CD8-positive, alpha-beta memory T cell (primary cell): ENCODE results near the gene MSLN. TPM values are rescaled to one million over a fixed set of nuclear protein-coding genes. Genes with fewer than 3 reads are reported as not detected.
A peak's percentile ranks its signal among the peaks of the same experiment; 100 is the strongest.

Experiments
- CTCF ChIA-PET: fragments of 350-600 bp; sonication (Branson Sonifier 250); formaldehyde crosslinking; loops from one replicate; lab custom pipeline; 2021; ENCODE audit warnings: antibody characterized with exemption; lab: Charles Lee
- POLR2A ChIA-PET: fragments of 350-600 bp; sonication (Branson Sonifier 250); formaldehyde crosslinking; loops from one replicate; lab custom pipeline; 2021; ENCODE audit warnings: antibody characterized with exemption; lab: Charles Lee
- DNase-seq, 5 donors: peaks; one replicate each; pipeline versions ENCODE4 v3.0.0 to v3.0.0-alpha.2; 2020 to 2022; ENCODE audit warnings: mixed read lengths in 1 of 5
- H3K27ac ChIP-seq: one replicate; pipeline ENCODE4 v1.7.0; 2013; ENCODE audit warnings: low read depth, mild to moderate bottlenecking, low read length, moderate library complexity
- H3K27me3 ChIP-seq: 2 replicates; pipeline ENCODE4 v1.7.0; 2013; ENCODE audit warnings: low read length, mild to moderate bottlenecking; ENCODE audit not compliant: insufficient read depth, poor library complexity, severe bottlenecking
- H3K36me3 ChIP-seq: 2 replicates; pipeline ENCODE4 v1.7.0; 2013; ENCODE audit warnings: mild to moderate bottlenecking, low read length, moderate library complexity; ENCODE audit not compliant: insufficient read depth
- H3K4me1 ChIP-seq: 2 replicates; pipeline ENCODE4 v1.7.0; 2013; ENCODE audit warnings: mild to moderate bottlenecking, low read length, moderate library complexity; ENCODE audit not compliant: insufficient read depth
- H3K4me3 ChIP-seq: 2 replicates; pipeline ENCODE4 v1.7.0; 2013; ENCODE audit warnings: mild to moderate bottlenecking, low read length
- H3K9me3 ChIP-seq: 2 replicates; pipeline ENCODE4 v1.7.0; 2013; ENCODE audit warnings: mild to moderate bottlenecking, low read length
- H3K27ac Mint-ChIP-seq, 8 donors: one replicate each; pipeline ENCODE4 v1.8.0; 2020 to 2021; ENCODE audit warnings: mixed read lengths in 8 of 8, mild to moderate bottlenecking in 6 of 8, inconsistent platforms in 3 of 8, moderate library complexity in 3 of 8
- H3K27me3 Mint-ChIP-seq, 2 donors: one replicate each; pipeline ENCODE4 v1.8.0; 2020 to 2021; ENCODE audit warnings: mixed read lengths in 2 of 2, mild to moderate bottlenecking in 1 of 2, moderate library complexity in 1 of 2
- H3K36me3 Mint-ChIP-seq, 3 donors: one replicate each; pipeline ENCODE4 v1.8.0; 2020 to 2021; ENCODE audit warnings: mixed read lengths in 3 of 3, inconsistent platforms in 1 of 3, mild to moderate bottlenecking in 1 of 3
- H3K4me1 Mint-ChIP-seq, 3 donors: one replicate each; pipeline ENCODE4 v1.8.0; 2020 to 2021; ENCODE audit warnings: mixed read lengths in 3 of 3, inconsistent platforms in 1 of 3, mild to moderate bottlenecking in 1 of 3
- H3K4me3 Mint-ChIP-seq, 7 donors: one replicate each; pipeline ENCODE4 v1.8.0; 2020 to 2021; ENCODE audit warnings: mixed read lengths in 7 of 7, mild to moderate bottlenecking in 6 of 7, moderate library complexity in 4 of 7, inconsistent platforms in 2 of 7
- H3K9me3 Mint-ChIP-seq, 5 donors: one replicate each; pipeline ENCODE4 v1.8.0; 2020 to 2022; ENCODE audit warnings: mixed read lengths in 5 of 5, mild to moderate bottlenecking in 3 of 5, moderate library complexity in 2 of 5, inconsistent platforms in 1 of 5
- polyA plus RNA-seq: library from polyadenylated mRNA; unstranded; fragments of 300-500 nt; fragmentation: Illumina TruSeq; gene quantifications from one replicate; pipeline ENCODE4 v1.2.3, GENCODE V29; 2021
- total RNA-seq, 2 experiments: library from RNA; stranded (reverse); gene quantifications; one replicate each; pipeline ENCODE4 v1.2.3, GENCODE V29; 2021

Gene MSLN
- total and polyA plus RNA-seq, 3 experiments from 2014 or later = not detected

DNA sequence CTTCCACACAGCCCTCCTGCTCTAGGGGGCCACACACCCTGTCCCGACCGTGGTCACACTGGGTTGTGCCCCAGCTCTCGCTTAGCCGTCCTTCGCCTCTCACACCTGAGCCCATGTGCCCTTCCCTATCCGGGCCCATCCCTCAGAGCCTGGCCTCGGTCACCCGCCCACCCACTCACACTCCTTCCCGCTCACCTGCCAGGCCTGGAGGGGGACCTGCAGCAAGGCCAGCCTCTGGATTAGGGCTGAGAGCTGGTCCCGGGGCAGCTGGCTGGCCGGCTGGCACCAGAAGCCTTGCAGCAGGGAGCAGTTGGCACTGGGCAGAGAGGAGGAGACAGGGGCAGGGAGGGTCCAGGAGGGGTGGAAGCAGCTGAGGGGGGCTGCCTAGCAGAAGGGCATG, 17.9 kb downstream of the MSLN start:
- H3K9me3 ChIP-seq = no peaks in the 10 kb centered on the region
- ChIA-PET CTCF (no interaction called here), POLR2A (no interaction called here)
- H3K27ac ChIP-seq = no peak overlapping the region
- H3K4me3 ChIP-seq = no peak overlapping the region
- peaks cover 0 to 3% (median 0%) of the 10 kb centered on the region in 3 donors for H3K4me1 Mint-ChIP-seq
- H3K9me3 Mint-ChIP-seq = no peaks in the 10 kb centered on the region
- no peak overlapping the region for H3K27ac Mint-ChIP-seq
- no peaks in the 10 kb centered on the region for H3K36me3 Mint-ChIP-seq
- no peak for DNase-seq
- H3K4me3 Mint-ChIP-seq = no peak overlapping the region
- H3K27me3 Mint-ChIP-seq = peaks cover 6 to 15% of the 10 kb centered on the region in 2 donors
- H3K4me1 ChIP-seq = no peaks in the 10 kb centered on the region
- no peaks in the 10 kb centered on the region for H3K36me3 ChIP-seq
- no peaks in the 10 kb centered on the region for H3K27me3 ChIP-seq

DNA sequence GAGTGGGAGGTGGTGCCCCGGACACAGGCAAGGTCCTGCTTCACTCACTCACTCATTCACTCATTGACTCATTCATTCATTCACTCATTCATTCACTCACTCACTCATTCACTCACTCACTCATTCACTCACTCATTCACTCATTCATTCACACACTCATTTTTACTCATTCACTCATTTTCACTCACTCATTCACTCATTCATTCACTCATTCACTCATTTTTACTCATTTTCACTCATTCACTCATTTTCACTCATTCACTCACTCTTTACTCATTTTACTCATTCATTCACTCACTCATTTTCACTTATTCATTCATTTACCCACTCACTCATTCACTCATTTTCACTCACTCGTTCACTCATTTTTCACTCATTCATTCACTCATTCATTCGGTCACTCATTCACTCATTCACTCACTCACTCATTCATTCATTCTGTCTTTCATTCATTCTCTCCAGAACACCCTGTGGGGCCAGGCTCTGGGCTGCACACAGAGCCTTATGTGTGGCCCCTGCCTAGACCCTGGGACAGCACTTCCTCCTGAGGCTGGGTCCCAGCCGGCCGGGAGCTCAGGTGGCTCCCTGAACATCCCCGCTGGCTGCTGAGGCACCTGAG, 18.5 kb downstream of the MSLN start:
- no peaks in the 10 kb centered on the region for H3K4me1 ChIP-seq
- H3K4me3 ChIP-seq = no peak overlapping the region
- no peaks in the 10 kb centered on the region for H3K36me3 ChIP-seq
- Mint-ChIP-seq H3K27me3 (peaks cover 6 to 15% of the 10 kb centered on the region in 2 donors), H3K36me3 (no peaks in the 10 kb centered on the region), H3K4me3 (no peak overlapping the region), H3K4me1 (peaks cover 0 to 3% (median 0%) of the 10 kb centered on the region in 3 donors), H3K9me3 (no peaks in the 10 kb centered on the region), H3K27ac (no peak overlapping the region)
- H3K27ac ChIP-seq = no peak overlapping the region
- H3K27me3 ChIP-seq = no peaks in the 10 kb centered on the region
- no peaks in the 10 kb centered on the region for H3K9me3 ChIP-seq
- ChIA-PET CTCF (no interaction called here), POLR2A (no interaction called here)
- DNase-seq = no peak

DNA sequence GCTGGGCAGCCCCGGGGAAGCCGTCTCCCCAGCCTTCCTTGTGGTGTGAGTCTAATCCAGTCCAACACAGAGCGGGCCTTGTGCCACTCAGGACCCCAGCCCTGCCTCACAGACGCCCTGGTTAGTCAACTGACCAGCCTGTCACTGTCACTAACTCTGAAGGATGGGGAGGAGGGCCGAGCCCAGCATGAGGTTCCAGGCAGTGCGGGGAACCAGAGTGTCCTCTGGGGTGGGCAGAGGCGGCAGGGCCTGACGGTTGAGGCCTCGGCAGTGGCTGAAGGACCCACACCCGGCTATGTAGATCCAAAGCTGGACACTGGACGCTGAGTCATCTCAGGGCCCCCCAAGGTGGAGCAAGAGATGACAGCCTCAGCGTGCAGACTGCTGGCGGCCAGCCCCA, 19.0 kb downstream of the MSLN start:
- H3K4me3 ChIP-seq = no peak overlapping the region
- no peaks in the 10 kb centered on the region for H3K27me3 ChIP-seq
- no peaks in the 10 kb centered on the region for H3K4me1 ChIP-seq
- H3K27ac ChIP-seq = no peak overlapping the region
- no peaks in the 10 kb centered on the region for H3K9me3 Mint-ChIP-seq
- H3K27me3 Mint-ChIP-seq = peaks cover 6 to 15% of the 10 kb centered on the region in 2 donors
- no peaks in the 10 kb centered on the region for H3K36me3 ChIP-seq
- CTCF ChIA-PET = no interaction called here
- H3K4me3 Mint-ChIP-seq = no peak overlapping the region
- no peak for DNase-seq
- H3K4me1 Mint-ChIP-seq = peaks cover 0 to 3% (median 0%) of the 10 kb centered on the region in 3 donors
- H3K9me3 ChIP-seq = no peaks in the 10 kb centered on the region
- no peaks in the 10 kb centered on the region for H3K36me3 Mint-ChIP-seq
- POLR2A ChIA-PET = no interaction called here
- no peak overlapping the region for H3K27ac Mint-ChIP-seq

DNA sequence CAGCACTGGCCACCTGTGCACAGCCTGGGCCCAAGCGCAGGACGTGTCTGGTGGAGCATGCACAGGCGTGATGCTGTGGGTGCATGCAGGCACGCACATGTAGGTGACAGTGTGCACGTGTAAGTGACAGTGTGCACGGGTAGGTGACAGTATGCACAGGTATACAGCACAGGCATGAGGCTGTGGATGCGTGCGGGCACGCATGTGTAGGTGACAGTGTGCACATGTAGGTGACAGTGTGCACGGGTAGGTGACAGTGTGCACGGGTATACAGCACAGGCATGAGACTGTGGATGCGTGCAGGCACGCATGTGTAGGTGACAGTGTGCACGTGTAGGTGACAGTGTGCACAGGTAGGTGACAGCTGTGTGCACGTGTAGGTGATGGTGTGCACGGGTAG, 19.8 kb downstream of the MSLN start:
- ChIA-PET CTCF (interaction anchor here (0.9 to 1.1 kb wide), 3 partner anchors 33 to 68 kb away, joined by 3 read pairs; partner anchors contain the start of gene CIAO3), POLR2A (no interaction called here)
- no peaks in the 10 kb centered on the region for H3K36me3 ChIP-seq
- H3K9me3 ChIP-seq = no peaks in the 10 kb centered on the region
- no peak overlapping the region for H3K27ac ChIP-seq
- no peaks in the 10 kb centered on the region for H3K27me3 ChIP-seq
- Mint-ChIP-seq H3K36me3 (peaks cover 0 to 5% (median 0%) of the 10 kb centered on the region in 3 donors), H3K4me1 (peaks cover 0 to 10% (median 3%) of the 10 kb centered on the region in 3 donors), H3K4me3 (peak overlapping the region in 1 of 7 donors; percentile 70), H3K9me3 (no peaks in the 10 kb centered on the region), H3K27me3 (peaks cover 6 to 15% of the 10 kb centered on the region in 2 donors), H3K27ac (no peak overlapping the region)
- no peaks in the 10 kb centered on the region for H3K4me1 ChIP-seq
- no peak for DNase-seq
- no peak overlapping the region for H3K4me3 ChIP-seq

DNA sequence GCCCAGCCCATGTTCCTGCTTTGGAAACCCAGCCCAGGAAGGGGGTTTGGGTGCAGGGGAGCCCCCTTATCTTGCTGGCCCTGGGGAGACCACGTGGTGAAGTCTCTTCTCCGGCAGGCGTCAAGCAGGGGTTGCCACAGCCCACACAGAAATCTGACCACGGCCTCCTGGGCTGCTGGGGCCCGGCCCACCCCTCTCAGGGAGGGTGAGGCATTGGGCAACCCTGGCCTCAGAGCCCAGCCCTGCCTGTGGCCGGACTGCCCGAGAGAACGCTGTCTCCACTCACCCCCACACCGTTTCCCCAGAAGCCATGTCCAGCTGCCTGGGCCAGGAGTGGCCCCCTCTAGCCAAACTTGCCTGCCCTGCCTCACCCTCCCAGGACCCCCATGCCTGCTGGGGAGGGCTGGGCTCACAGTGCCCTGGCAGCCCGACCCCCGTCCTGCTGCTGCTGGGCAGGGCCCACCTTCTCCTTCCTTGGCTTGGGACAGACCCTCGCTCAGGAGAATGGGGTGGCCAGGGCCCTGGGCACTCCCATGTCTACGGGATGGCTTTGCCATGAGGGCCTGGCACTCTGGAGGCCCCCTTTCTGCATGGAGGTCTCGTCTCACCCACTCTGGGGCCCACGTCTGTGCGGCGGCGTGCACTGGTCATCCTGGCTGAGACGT, 20.9 kb downstream of the MSLN start:
- Mint-ChIP-seq H3K4me1 (peaks cover 0 to 17% (median 5%) of the 10 kb centered on the region in 3 donors), H3K9me3 (no peaks in the 10 kb centered on the region), H3K27me3 (peaks cover 6 to 15% of the 10 kb centered on the region in 2 donors), H3K4me3 (no peak overlapping the region), H3K27ac (no peak overlapping the region), H3K36me3 (peaks cover 0 to 9% (median 0%) of the 10 kb centered on the region in 3 donors)
- H3K36me3 ChIP-seq = no peaks in the 10 kb centered on the region
- H3K27me3 ChIP-seq = no peaks in the 10 kb centered on the region
- DNase-seq = no peak
- no peak overlapping the region for H3K4me3 ChIP-seq
- H3K27ac ChIP-seq = no peak overlapping the region
- no peaks in the 10 kb centered on the region for H3K9me3 ChIP-seq
- H3K4me1 ChIP-seq = no peaks in the 10 kb centered on the region
- ChIA-PET POLR2A (no interaction called here), CTCF (interaction anchor here (0.9 to 7.4 kb wide), 4 partner anchors 34 to 69 kb away, joined by 3 to 108 read pairs (median 3); partner anchors contain the start of genes CIAO3 and METRN)

DNA sequence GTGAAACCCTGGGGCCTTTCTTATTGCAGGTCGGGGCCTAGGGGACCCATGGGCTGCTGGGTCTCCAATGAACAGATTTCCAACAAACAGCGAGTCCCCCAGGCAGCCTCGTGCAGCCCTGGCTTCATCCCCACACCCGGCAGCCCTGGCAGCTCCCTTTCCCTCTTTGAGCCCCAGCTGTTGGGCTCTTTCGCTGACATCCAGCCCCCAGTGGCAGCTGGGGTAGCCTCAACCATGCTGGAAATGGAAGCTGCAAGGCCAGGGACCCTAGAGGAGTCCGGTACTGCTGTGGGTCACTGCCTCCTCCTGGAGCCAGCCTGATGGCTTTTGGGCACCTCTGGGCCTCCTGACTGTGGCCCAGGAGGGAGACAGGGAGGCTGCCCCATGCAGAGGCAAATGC, 21.7 kb downstream of the MSLN start:
- H3K27ac ChIP-seq = no peak overlapping the region
- H3K36me3 ChIP-seq = no peaks in the 10 kb centered on the region
- Mint-ChIP-seq H3K27me3 (peaks cover 2 to 11% of the 10 kb centered on the region in 2 donors), H3K4me3 (no peak overlapping the region), H3K36me3 (peaks cover 0 to 10% (median 0%) of the 10 kb centered on the region in 3 donors), H3K4me1 (peaks cover 0 to 22% (median 5%) of the 10 kb centered on the region in 3 donors), H3K9me3 (no peaks in the 10 kb centered on the region), H3K27ac (no peak overlapping the region)
- CTCF ChIA-PET = interaction anchor here (7.4 kb wide), 1 partner anchor 69 kb away, joined by 108 read pairs; the partner anchor contains the start of gene METRN
- no peak for DNase-seq
- POLR2A ChIA-PET = no interaction called here
- H3K27me3 ChIP-seq = no peaks in the 10 kb centered on the region
- H3K4me1 ChIP-seq = no peaks in the 10 kb centered on the region
- no peak overlapping the region for H3K4me3 ChIP-seq
- H3K9me3 ChIP-seq = no peaks in the 10 kb centered on the region

DNA sequence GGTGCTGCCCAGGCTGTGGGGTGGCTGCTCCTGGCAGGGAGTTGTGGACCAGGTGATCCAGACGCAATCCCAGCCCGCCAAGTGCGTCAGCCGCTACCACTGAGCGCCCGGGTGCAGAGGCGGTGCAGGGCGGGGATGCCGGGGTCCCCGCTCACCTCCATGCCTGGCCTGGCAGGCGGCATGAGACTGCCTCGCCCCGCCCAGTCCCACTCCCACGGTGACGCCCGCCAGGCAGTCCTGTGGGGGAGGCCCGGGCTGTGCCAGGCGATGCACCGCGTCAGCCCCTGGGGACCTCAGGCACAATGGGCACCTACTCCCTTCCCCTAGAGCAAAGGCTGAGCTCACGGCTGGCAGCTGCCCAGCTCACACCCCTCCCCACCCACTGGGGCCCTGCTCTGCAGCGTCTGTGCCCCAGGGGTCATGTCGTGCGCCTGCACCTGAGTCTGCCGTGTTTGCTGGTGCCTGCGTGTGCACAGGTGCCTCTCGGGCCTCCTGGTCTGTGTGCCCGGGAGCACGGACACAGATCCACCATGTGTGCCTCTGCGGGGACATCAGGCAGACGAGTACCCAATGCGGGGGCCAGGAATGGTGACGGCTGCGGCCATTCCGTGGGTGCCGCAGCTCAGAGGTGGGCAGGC, 22.4 kb downstream of the MSLN start:
- no peaks in the 10 kb centered on the region for H3K36me3 ChIP-seq
- H3K4me3 Mint-ChIP-seq = no peak overlapping the region
- no peak overlapping the region for H3K27ac Mint-ChIP-seq
- CTCF ChIA-PET = interaction anchor here (1.1 to 7.4 kb wide), 2 partner anchors 42 to 70 kb away, joined by 4 to 108 read pairs; partner anchors contain the start of genes CIAO3 and METRN
- H3K36me3 Mint-ChIP-seq = peaks cover 0 to 12% (median 0%) of the 10 kb centered on the region in 3 donors
- H3K4me1 Mint-ChIP-seq = peaks cover 0 to 24% (median 5%) of the 10 kb centered on the region in 3 donors
- POLR2A ChIA-PET = no interaction called here
- no peak overlapping the region for H3K27ac ChIP-seq
- H3K27me3 Mint-ChIP-seq = peaks cover 0 to 6% of the 10 kb centered on the region in 2 donors
- H3K27me3 ChIP-seq = no peaks in the 10 kb centered on the region
- no peaks in the 10 kb centered on the region for H3K9me3 ChIP-seq
- no peaks in the 10 kb centered on the region for H3K4me1 ChIP-seq
- no peaks in the 10 kb centered on the region for H3K9me3 Mint-ChIP-seq
- no peak for DNase-seq
- no peak overlapping the region for H3K4me3 ChIP-seq
